ENCODE measurements around the gene REXO4.

Gene REXO4

DNA sequence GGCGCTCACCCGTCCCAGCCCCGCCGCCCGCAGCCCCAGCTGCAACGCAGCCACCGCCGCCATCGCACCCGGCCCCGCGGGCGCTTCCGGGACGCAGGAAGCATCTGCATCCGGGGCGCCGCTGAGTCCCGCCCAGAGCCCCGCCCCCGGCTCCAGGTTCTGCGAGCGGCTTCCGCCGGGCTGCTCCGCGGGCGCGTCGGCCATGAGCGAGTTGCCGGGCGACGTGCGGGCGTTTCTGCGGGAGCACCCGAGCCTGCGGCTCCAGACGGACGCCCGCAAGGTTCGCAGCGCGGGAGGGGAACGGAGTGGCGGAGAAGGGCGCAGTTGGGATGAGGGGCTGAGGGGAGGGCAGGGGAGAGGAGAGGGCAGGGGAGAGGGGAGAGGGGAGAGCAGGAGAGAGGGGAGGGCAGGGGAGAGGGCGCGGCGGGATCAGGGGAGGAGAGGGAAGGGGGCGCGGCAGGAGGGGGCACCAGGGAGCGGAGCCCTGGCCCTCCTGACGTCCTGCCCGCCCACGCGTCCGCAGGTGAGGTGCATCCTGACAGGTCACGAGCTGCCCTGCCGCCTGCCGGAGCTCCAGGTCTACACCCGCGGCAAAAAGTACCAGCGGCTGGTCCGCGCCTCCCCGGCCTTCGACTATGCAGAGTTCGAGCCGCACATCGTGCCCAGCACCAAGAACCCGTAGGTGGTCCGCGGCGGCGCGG, 61.3 kb downstream of the REXO4 start, which contains the start of the genes SURF1 and SURF2:
SURF1 (minus strand) TSS at position 97 of the 701 bp plus-strand sequence; CDS start at position 63, 34 bp downstream.
SURF2 (plus strand) TSS at position 160 of the 701 bp plus-strand sequence; CDS start at position 203, 43 bp downstream.
- DNase-seq (ENCODE audit: low read depth) = no peak
- peak within 1 kb of the TSS; percentile 86 for H3K4me3 ChIP-seq (ENCODE audit: low read depth, low read length)

All from skeletal muscle cell (primary cell).